ENCODE measurements around the gene ASIC4. TPM values are rescaled to one million over a fixed set of nuclear protein-coding genes. Genes with fewer than 3 reads are reported as not detected.

ASIC4 gene
- total and polyA plus RNA-seq, 2 of the 4 experiments (the other 2 are of a cell fraction): 0.10 TPM; not detected in 1

- Histone ChIP-seq H2BK5ac (ENCODE audit: low read depth, low read length, poor library complexity, severe bottlenecking) (no peak overlapping the region), H3K14ac (replicated peaks; ENCODE audit: low read depth, low read length) (no peak overlapping the region), H4K20me1 (ENCODE audit: insufficient read depth, low read length) (no peaks in the 10 kb centered on the region), H3K4me1 (ENCODE audit: control insufficient read depth, insufficient read depth, low read length) (peaks cover 8% of the 10 kb centered on the region; the same call in 1 of the 2 replicates), H3K9me3 (ENCODE audit: control insufficient read depth, insufficient read depth, low read length) (no peaks in the 10 kb centered on the region), H4K5ac (ENCODE audit: low read depth, low read length) (no peak overlapping the region), H3K9me1 (ENCODE audit: insufficient read depth, low read length) (no peaks in the 10 kb centered on the region), H3K23ac (ENCODE audit: low read depth, low read length) (no peak overlapping the region), H3K4me2 (ENCODE audit: low read depth, low read length) (no peak overlapping the region), H3K18ac (ENCODE audit: low read depth, low read length) (no peak overlapping the region), H3K36me3 (ENCODE audit: control insufficient read depth, insufficient read depth, low read length) (0 out of 2 replicates have a peak, but pooled peaks cover 1% of the 10 kb centered on the region), H3K56ac (ENCODE audit: extremely low read depth, insufficient read depth, low read length) (no peak overlapping the region), H3K4me3 (ENCODE audit: insufficient read depth, low read depth, low read length) (no peak overlapping the region), H2AFZ (replicated peaks; ENCODE audit: low read length, poor library complexity) (peak overlapping the region; percentile 10), H2BK20ac (ENCODE audit: low read depth, low read length) (no peak overlapping the region), H2BK120ac (ENCODE audit: low read depth, low read length) (no peak overlapping the region), H4K91ac (ENCODE audit: insufficient read depth, low read depth, low read length) (no peak overlapping the region), H3K27ac (ENCODE audit: insufficient read depth, low read length) (no peak overlapping the region), H4K8ac (ENCODE audit: low read depth in 2 of 2, low read length in 2 of 2) (no peak overlapping the region), H3K27me3 (ENCODE audit: control insufficient read depth, insufficient read depth, low read length) (peaks cover 73% of the 10 kb centered on the region), H2BK15ac (ENCODE audit: low read depth, low read length) (no peak overlapping the region), H3K4ac (ENCODE audit: low read depth, low read length) (no peak overlapping the region), H2AK9ac (replicated peaks; ENCODE audit: low read depth, low read length, poor library complexity) (no peak overlapping the region), H2AK5ac (ENCODE audit: low read depth, low read length) (no peak overlapping the region), H3K79me1 (ENCODE audit: low read depth in 1 of 2, low read length in 2 of 2) (no peaks in the 10 kb centered on the region), H3K9ac (ENCODE audit: low read depth, low read length) (no peak overlapping the region)
- ChIA-PET CTCF (interaction anchor here (1.4 to 1.6 kb wide), 3 partner anchors 9 to 110 kb away, joined by 4 to 6 read pairs (median 5); no protein-coding TSS in a partner anchor), POLR2A (ENCODE audit: unreplicated experiment) (no interaction called here)
- dilution Hi-C loops (cut with HindIII; ENCODE audit: low sequenced_read_pairs, unreplicated experiment): no loop called here
- no peak for TF ChIP-seq MAZ (IDR thresholded peaks at IDR 0.05; ENCODE audit: borderline replicate concordance, low read depth, low read length)
- no peak for TF ChIP-seq CHD1 (IDR thresholded peaks at IDR 0.05; ENCODE audit: low read depth, low read length)
- TF ChIP-seq SMC3 (IDR thresholded peaks at IDR 0.05; ENCODE audit: low read depth, low read length): no peak
- no peak for TF ChIP-seq BHLHE40 (IDR thresholded peaks at IDR 0.05; ENCODE audit: low read depth, low read length)
- TF ChIP-seq FOS (IDR thresholded peaks at IDR 0.05; ENCODE audit: low read depth, low read length): no peak
- TF ChIP-seq, protein P1, sequence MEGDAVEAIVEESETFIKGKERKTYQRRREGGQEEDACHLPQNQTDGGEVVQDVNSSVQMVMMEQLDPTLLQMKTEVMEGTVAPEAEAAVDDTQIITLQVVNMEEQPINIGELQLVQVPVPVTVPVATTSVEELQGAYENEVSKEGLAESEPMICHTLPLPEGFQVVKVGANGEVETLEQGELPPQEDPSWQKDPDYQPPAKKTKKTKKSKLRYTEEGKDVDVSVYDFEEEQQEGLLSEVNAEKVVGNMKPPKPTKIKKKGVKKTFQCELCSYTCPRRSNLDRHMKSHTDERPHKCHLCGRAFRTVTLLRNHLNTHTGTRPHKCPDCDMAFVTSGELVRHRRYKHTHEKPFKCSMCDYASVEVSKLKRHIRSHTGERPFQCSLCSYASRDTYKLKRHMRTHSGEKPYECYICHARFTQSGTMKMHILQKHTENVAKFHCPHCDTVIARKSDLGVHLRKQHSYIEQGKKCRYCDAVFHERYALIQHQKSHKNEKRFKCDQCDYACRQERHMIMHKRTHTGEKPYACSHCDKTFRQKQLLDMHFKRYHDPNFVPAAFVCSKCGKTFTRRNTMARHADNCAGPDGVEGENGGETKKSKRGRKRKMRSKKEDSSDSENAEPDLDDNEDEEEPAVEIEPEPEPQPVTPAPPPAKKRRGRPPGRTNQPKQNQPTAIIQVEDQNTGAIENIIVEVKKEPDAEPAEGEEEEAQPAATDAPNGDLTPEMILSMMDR (conservative IDR thresholded peaks at IDR 0.05; ENCODE audit: low read depth, low read length): no peak
- intact Hi-C loops (cut with micrococcal nuclease): no loop called here
- DNase-seq (no peak), ATAC-seq (ENCODE audit: low read depth) (no peak)
- in situ Hi-C loops (cut with MboI; ENCODE audit: low sequenced_read_pairs): no loop called here
- WGBS, 2 experiments (ENCODE audit: extremely low coverage in 2 of 2, insufficient read length in 1 of 2): 24% methylated on average over 5 of the region's 16 CpGs; no CpG with 5 or more reads in 1 of the 2 experiments
- no TSS peak for BruUV-seq (replicated peaks)
These were observed 1.6 kb upstream of the ASIC4 start for GRCh38 chr2:219512524-219513216.
